Measurements from ENCODE around the gene DDX28. TPM values are rescaled to one million over a fixed set of nuclear protein-coding genes. Genes with fewer than 3 reads are reported as not detected.
"Not testable (repeated sequence)": the region's sequence is repeated elsewhere in the genome, so short reads cannot be mapped to it uniquely, and the experiment has no call there.

The DDX28 gene
- total RNA-seq, 4 donors from 2014 or later = 6.4 to 13.5 (median 6.8) TPM

DNA sequence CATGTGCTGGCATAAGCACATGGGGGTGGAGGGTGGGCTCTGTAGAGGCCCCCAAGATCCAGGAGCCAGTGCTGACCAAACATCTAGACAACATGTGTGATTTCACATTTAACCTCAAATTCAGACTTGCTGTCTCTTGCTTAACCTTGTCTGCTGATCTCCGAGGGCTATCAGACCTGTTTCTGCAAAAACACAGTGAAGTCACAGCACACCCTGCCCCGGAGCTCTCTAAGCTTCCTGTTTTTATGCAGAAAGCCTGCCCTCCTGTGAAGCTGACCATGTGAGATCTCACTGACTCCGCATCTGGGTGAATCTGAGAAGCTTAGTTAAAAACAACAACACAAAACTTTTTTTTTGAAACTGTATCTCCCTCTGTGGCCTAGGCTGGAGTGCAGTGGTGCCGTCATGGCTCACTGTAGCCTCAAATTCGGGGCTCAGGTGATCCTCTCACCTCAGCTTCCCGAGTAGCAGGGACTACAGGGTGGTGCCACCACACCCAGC lies 17.2 kb downstream of the DDX28 start:
- DNase-seq (ENCODE audit: low spot score) (no peak), ATAC-seq (ENCODE audit: low FRiP score) (no peak)
- TF ChIP-seq, protein P1, sequence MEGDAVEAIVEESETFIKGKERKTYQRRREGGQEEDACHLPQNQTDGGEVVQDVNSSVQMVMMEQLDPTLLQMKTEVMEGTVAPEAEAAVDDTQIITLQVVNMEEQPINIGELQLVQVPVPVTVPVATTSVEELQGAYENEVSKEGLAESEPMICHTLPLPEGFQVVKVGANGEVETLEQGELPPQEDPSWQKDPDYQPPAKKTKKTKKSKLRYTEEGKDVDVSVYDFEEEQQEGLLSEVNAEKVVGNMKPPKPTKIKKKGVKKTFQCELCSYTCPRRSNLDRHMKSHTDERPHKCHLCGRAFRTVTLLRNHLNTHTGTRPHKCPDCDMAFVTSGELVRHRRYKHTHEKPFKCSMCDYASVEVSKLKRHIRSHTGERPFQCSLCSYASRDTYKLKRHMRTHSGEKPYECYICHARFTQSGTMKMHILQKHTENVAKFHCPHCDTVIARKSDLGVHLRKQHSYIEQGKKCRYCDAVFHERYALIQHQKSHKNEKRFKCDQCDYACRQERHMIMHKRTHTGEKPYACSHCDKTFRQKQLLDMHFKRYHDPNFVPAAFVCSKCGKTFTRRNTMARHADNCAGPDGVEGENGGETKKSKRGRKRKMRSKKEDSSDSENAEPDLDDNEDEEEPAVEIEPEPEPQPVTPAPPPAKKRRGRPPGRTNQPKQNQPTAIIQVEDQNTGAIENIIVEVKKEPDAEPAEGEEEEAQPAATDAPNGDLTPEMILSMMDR (IDR thresholded peaks at IDR 0.05) = no peak

DNA sequence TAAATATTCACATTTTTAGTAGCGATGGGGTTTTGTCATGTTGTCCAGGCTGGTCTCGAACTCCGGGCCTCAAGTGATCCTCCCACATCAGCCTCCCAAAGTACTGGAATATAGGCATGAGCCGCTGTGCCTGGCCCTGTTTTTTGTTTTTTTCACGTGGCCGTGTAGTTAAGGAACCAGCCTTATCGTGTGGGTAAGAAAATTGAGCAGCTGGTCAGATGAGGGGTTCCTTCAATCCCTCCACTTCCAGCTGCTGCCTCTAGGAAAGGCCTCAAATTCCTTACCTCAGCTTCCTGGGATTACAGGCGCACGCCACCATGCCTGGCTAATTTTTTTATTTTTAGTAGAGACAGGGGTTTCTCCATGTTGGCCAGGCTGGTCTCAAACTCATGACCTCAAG lies 17.8 kb downstream of the DDX28 start:
- TF ChIP-seq, protein P1 (IDR thresholded peaks at IDR 0.05) = no peak
- DNase-seq (ENCODE audit: low spot score) (no peak), ATAC-seq (ENCODE audit: low FRiP score) (no peak)

DNA sequence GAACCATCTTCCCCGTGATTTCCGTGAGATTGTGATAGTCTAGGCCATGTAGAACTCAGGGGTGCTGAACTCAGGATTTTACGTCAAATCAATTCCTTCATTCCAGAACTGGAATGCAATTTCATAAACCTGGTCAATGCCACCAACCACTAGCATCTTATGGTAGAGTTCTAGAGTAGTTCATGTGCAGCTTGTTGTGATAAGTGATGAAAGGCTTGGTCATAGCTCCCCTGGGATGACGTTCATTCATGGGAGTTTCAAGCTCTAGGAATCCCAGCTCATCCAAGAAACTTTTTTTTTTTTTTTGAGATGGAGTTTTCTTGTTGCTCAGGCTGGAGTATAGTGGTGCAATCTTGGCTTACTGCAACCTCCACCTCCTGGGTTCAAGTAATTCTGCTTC lies 20.0 kb downstream of the DDX28 start:
- DNase-seq (ENCODE audit: low spot score) = no peak
- TF ChIP-seq, protein P1 (IDR thresholded peaks at IDR 0.05) = no peak
- no peak for ATAC-seq (ENCODE audit: low FRiP score)

DNA sequence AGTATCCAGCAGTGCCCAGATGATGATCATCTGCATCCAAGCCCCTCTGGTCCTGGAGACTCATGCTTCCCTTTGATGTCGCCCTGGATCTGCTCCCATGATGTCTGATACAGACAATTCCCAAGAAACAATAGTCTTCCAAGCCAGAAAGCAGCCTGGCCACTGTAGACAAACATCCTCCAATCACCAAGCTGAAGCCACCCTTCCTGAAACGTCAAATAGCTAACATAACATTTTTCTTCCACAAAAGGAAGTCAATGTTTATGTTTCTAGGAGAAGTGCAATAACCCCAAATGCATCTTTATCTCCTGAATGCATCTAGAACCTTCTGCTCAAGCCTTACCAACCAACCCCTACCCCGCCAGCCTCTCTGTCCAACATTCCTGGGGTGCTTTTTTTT lies 22.6 kb downstream of the DDX28 start:
- no peak for ATAC-seq (ENCODE audit: low FRiP score)
- TF ChIP-seq, protein P1 (IDR thresholded peaks at IDR 0.05) = no peak

DNA sequence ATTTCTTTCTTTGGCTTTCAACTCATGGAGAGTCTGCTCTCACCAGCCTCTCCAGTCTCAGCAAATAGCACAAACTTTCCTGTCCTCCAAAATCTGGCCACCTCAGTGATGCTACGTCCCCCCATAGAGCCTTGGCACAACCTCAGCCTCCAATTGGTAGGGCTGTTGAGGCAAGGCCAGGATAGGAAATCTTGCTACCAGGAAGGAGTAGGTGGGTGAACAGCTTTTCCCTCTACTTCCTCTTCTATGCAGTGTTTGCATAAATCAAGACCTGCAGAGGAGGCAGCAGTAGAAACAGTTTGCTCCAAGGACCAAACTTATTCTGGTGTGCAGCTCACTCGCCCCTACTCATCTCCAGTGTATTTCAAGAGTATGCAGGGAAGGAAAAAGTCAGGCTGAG lies 23.0 kb downstream of the DDX28 start:
- DNase-seq (ENCODE audit: low spot score) (no peak), ATAC-seq (ENCODE audit: low FRiP score) (no peak)
- TF ChIP-seq, protein P1 (IDR thresholded peaks at IDR 0.05) = no peak

More for the DNA sequence above, 22.6 kb downstream of the DDX28 start:
- no peak for DNase-seq (ENCODE audit: low spot score)

DNA sequence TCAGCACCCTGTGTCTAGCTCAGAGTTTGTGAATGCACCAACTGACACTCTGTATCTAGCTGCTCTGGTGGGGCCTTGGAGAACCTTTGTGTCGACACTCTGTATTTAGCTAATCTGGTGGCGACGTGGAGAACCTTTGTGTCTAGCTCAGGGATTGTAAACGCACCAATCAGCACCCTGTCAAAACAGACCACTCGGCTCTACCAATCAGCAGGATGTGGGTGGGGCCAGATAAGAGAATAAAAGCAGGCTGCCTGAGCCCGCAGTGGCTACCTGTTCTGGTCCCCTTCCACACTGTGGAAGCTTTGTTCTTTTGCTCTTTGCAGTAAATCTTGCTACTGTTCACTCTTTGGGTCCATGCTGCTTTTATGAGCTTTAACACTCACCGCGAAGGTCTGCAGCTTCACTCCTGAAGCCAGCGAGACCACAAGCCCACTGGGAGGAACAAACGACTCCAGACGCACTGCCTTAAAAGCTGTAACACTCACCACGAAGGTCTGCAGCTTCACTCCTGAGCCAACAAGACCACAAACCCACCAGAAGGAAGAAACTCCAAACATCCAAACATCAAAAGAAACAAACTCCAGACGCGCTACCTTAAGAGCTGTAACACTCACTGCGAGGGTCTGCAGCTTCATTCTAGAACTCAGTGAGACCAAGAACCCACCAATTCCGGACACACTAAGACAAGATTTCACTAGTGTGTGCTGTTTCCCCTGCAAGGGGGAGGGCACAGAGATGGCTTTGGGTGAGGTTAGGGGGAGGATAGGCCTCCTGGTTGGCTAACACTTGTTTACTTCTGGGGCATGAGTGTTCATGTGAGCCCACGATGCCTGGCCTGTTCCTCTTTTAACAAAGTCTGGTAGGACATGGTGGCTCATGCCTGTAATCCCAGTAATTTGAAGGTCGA lies 24.0 kb downstream of the DDX28 start, which contains the start of gene DPEP2:
TSS of gene DPEP2 (minus strand) at position 706 of the 910 bp plus-strand sequence. CDS start 6,272 bp downstream, outside the sequence.
- DNase-seq (ENCODE audit: low spot score); ATAC-seq (ENCODE audit: low FRiP score): not testable (repeated sequence)

DNA sequence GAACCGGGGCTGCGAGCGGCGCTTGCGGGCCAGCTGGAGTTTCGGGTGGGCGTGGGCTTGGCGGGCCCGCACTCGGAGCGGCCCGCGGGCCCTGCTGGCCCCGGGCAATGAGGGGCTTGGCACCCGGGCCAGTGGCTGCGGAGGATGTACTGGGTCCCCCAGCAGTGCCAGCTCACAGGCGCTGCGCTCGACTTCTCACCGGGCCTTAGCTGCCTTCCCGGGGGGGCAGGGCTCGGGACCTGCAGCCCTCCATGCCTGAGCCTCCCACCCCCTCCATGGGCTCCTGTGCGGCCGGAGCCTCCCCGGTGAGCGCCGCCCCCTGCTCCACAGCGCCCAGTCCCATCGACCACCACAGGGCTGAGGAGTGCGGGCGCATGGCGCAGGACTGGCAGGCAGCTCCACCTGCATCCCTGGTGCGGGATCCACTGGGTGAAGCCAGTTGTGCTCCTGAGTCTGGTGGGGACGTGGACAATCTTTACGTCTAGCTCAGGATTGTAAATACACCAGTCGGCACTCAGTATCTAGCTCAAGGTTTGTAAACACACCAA lies 24.7 kb downstream of the DDX28 start:
- not testable (repeated sequence) for DNase-seq (ENCODE audit: low spot score); ATAC-seq (ENCODE audit: low FRiP score)

DNA sequence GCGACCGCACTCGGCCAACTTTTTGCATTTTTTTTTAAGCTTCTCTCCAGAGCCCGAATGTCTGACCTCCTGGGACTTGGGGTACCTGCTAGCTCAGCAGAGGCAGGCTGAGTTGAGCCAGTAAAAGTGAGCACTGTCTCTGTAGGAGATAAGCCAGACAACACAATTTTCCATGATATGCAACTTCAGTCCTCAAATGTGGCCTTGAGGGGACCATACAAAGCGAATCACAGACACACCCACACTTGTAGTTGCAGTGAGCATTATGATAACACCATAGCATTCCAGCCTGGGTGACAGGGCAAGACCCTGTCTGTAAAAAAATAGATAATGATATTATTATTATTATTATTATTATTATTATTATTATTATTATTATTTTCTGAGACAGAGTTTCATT lies 26.4 kb downstream of the DDX28 start:
- TF ChIP-seq, protein P1 (IDR thresholded peaks at IDR 0.05) = no peak
- ATAC-seq (ENCODE audit: low FRiP score) (no peak), DNase-seq (ENCODE audit: low spot score) (no peak)

Measured in omental fat pad (tissue), 4 donors.